Keratinocyte (primary cell): ENCODE results near the gene PEX10. TPM values are rescaled to one million over a fixed set of nuclear protein-coding genes. Genes with fewer than 3 reads are reported as not detected.

Source experiments
- DNase-seq: peaks from one replicate; pipeline ENCODE4 v3.0.0-alpha.2; 2011; ENCODE audit warnings: low read depth, missing footprints, low spot score
- FAIRE-seq: peaks from 2 replicates; lab custom pipeline; 2011; peaks lifted over from hg19 to GRCh38; lab: Jason Lieb, UNC
- H2AFZ ChIP-seq: 2 replicates; pipeline ENCODE4 v1.6.0; 2012; ENCODE audit warnings: low read length, control low read depth, inconsistent platforms; ENCODE audit not compliant: control insufficient read depth
- H3K27ac ChIP-seq: 2 replicates; pipeline ENCODE4 v1.5.1; 2011; ENCODE audit warnings: low read length; ENCODE audit not compliant: control insufficient read depth, insufficient read depth
- H3K27me3 ChIP-seq: 3 replicates; pipeline ENCODE4 v1.6.0; 2011; ENCODE audit warnings: low read length; ENCODE audit not compliant: control insufficient read depth, insufficient read depth; ENCODE audit errors: extremely low read depth
- H3K36me3 ChIP-seq, 2 experiments: 2 replicates in 1 of 2; 3 replicates in 1 of 2; pipeline ENCODE4 v1.5.1; 2011; ENCODE audit warnings: low read length in 2 of 2, mild to moderate bottlenecking in 1 of 2; ENCODE audit not compliant: control insufficient read depth in 2 of 2, insufficient read depth in 2 of 2; ENCODE audit errors: extremely low read depth in 1 of 2
- H3K4me1 ChIP-seq: 3 replicates; pipeline ENCODE4 v1.5.1; 2011; ENCODE audit warnings: low read length; ENCODE audit not compliant: control insufficient read depth, insufficient read depth; ENCODE audit errors: extremely low read depth
- H3K4me2 ChIP-seq: 3 replicates; pipeline ENCODE4 v1.6.0; 2011; ENCODE audit warnings: low read depth, low read length; ENCODE audit not compliant: control insufficient read depth, insufficient read depth; ENCODE audit errors: extremely low read depth
- H3K4me3 ChIP-seq, 3 experiments: fragments of 200-600 bp in 1 of 3; sonication (generic) in 1 of 3; 2 replicates in 2 of 3; 3 replicates in 1 of 3; pipeline ENCODE4 v1.5.1; 2011 to 2016; ENCODE audit warnings: low read length in 3 of 3, mild to moderate bottlenecking in 3 of 3, control low read depth in 2 of 3, inconsistent platforms in 1 of 3, low read depth in 1 of 3, mixed read lengths in 1 of 3, mixed run types in 1 of 3, moderate library complexity in 1 of 3; ENCODE audit not compliant: control insufficient read depth in 2 of 3, insufficient read depth in 2 of 3; ENCODE audit errors: extremely low read depth in 1 of 3
- H3K79me2 ChIP-seq: 2 replicates; pipeline ENCODE4 v1.6.0; 2012; ENCODE audit warnings: low read length; ENCODE audit not compliant: control insufficient read depth, insufficient read depth
- H3K9ac ChIP-seq: 3 replicates; pipeline ENCODE4 v1.6.0; 2011; ENCODE audit warnings: low read length; ENCODE audit not compliant: control insufficient read depth, insufficient read depth; ENCODE audit errors: extremely low read depth
- H3K9me1 ChIP-seq: 3 replicates; pipeline ENCODE4 v1.6.0; 2011; ENCODE audit warnings: low read length; ENCODE audit not compliant: control insufficient read depth, insufficient read depth; ENCODE audit errors: extremely low read depth
- H3K9me3 ChIP-seq: 2 replicates; pipeline ENCODE4 v1.5.1; 2012; ENCODE audit warnings: low read depth, low read length; ENCODE audit not compliant: control insufficient read depth
- H4K20me1 ChIP-seq: 3 replicates; pipeline ENCODE4 v1.6.0; 2011; ENCODE audit warnings: low read length; ENCODE audit not compliant: control insufficient read depth, insufficient read depth; ENCODE audit errors: extremely low read depth
- EZH2 ChIP-seq: IDR thresholded peaks from one replicate; pipeline ENCODE4 v1.6.1; 2012; ENCODE audit warnings: inconsistent platforms, mild to moderate bottlenecking, low read length, moderate library complexity
- dilution Hi-C: fragments of 300-500 bp; cut with MboI; formaldehyde crosslinking; loops from one replicate; pipeline ENCODE4 v1.7.0; 2020; ENCODE audit warnings: low sequenced_read_pairs; ENCODE audit not compliant: extremely low pct_ligation_motif_present
- polyA plus RNA-seq, 5 experiments: library from polyadenylated mRNA; depleted of rRNA in 3 of 5; stranded (reverse) in 3 of 5; stranded (forward) in 1 of 5; unstranded in 1 of 5; fragments of >200 nt; gene quantifications; 1 replicate in 1 of 5; 2 replicates in 3 of 5; 3 replicates in 1 of 5; pipeline versions ENCODE4 v1.2.1 to v1.2.3, GENCODE V29; 2011 to 2012; ENCODE audit warnings: missing spikeins in 2 of 5, low read depth in 1 of 5, low replicate concordance in 1 of 5
- TF ChIP-seq, protein P1 (sequence below), 3 experiments: IDR thresholded peaks in 1 of 3; conservative IDR thresholded peaks in 1 of 3; optimal IDR thresholded peaks in 1 of 3; 2 replicates in 2 of 3; 3 replicates in 1 of 3; pipeline versions ENCODE3 to v1.5.1; 2011; ENCODE audit warnings: low read length in 3 of 3, mild to moderate bottlenecking in 3 of 3, moderate library complexity in 2 of 3, control low read depth in 1 of 3, inconsistent platforms in 1 of 3; ENCODE audit not compliant: insufficient read depth in 2 of 3; ENCODE audit errors: extremely low read depth in 1 of 3

Gene PEX10
- polyA plus RNA-seq, 1 donor (not counting 4 experiments of a cell fraction or from before 2014, with no cell fraction given): 13.8 TPM

DNA sequence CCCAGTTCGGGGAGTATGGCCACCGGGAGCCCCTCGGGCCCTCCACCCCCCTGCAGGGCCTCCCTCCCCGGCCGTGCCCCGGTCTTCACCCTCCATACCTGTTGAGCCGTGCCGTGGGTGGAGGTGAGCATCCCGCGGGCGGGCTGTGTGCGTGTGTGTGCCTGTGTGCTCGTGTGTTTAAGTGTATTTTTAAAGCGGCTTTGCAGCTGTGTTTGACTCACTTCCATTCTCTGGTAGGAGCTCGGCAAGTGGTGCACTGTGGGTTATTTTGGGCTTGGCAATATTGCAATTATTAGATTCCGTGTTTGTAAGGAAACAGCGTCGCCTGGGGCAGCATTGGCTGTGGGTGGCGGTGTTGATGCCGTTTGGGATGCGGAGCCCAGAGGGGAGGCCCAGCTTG is 43.4 kb upstream of the PEX10 start:
- TF ChIP-seq, protein P1, sequence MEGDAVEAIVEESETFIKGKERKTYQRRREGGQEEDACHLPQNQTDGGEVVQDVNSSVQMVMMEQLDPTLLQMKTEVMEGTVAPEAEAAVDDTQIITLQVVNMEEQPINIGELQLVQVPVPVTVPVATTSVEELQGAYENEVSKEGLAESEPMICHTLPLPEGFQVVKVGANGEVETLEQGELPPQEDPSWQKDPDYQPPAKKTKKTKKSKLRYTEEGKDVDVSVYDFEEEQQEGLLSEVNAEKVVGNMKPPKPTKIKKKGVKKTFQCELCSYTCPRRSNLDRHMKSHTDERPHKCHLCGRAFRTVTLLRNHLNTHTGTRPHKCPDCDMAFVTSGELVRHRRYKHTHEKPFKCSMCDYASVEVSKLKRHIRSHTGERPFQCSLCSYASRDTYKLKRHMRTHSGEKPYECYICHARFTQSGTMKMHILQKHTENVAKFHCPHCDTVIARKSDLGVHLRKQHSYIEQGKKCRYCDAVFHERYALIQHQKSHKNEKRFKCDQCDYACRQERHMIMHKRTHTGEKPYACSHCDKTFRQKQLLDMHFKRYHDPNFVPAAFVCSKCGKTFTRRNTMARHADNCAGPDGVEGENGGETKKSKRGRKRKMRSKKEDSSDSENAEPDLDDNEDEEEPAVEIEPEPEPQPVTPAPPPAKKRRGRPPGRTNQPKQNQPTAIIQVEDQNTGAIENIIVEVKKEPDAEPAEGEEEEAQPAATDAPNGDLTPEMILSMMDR (optimal IDR thresholded peaks at IDR 0.05 in 1 of 3, IDR thresholded peaks at IDR 0.05 in 1 of 3, conservative IDR thresholded peaks at IDR 0.05 in 1 of 3; ENCODE audit: extremely low read depth in 1 of 3, insufficient read depth in 2 of 3, low read length in 3 of 3): no peak
- TF ChIP-seq EZH2: no peak
- dilution Hi-C loops: no loop called here
- DNase-seq (no peak), FAIRE-seq (peak; percentile 87)
- peaks cover 3% of the 10 kb centered on the region for H3K9me1 ChIP-seq
- H3K27ac ChIP-seq: no peak overlapping the region
- no peak overlapping the region for H2AFZ ChIP-seq
- peaks cover 49% of the 10 kb centered on the region for H3K4me1 ChIP-seq
- H3K4me3 ChIP-seq: no peak overlapping the region
- H3K9me3 ChIP-seq: no peaks in the 10 kb centered on the region
- peaks cover 3 to 11% of the 10 kb centered on the region in 2 experiments for H3K36me3 ChIP-seq
- no peak overlapping the region for H3K9ac ChIP-seq
- peak overlapping the region; percentile 3 for H3K4me2 ChIP-seq
- H4K20me1 ChIP-seq: peaks cover 28% of the 10 kb centered on the region
- H3K79me2 ChIP-seq: peaks cover 93% of the 10 kb centered on the region
- no peaks in the 10 kb centered on the region for H3K27me3 ChIP-seq

DNA sequence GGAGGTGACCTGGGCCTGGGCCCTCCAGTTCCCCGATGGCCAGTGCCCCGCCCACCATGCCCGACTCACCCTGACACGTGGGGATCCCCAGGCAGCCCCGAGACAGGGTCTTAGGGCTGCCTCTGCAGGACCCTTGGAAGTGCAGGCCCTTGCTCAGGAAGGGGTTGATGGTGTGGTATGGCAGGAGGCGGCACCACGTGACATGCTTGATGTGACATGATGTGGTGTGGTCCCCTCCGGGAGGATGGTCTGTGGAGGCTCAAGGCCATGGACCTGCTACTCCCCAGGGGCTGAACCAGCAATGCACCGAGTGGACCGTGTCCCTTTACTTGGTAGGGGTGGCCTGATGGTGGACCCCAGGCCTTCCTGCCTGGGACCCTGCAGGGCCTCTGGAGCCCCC is 41.9 kb upstream of the PEX10 start:
- peaks cover 3% of the 10 kb centered on the region for H3K9me1 ChIP-seq
- dilution Hi-C loops: no loop called here
- H3K36me3 ChIP-seq: peaks cover 3 to 11% of the 10 kb centered on the region in 2 experiments
- no peak overlapping the region for H3K4me3 ChIP-seq
- no peak overlapping the region for H3K27ac ChIP-seq
- H3K9me3 ChIP-seq: no peaks in the 10 kb centered on the region
- DNase-seq (no peak), FAIRE-seq (no peak)
- H3K4me2 ChIP-seq: no peak overlapping the region
- no peaks in the 10 kb centered on the region for H3K27me3 ChIP-seq
- no peak overlapping the region for H2AFZ ChIP-seq
- peaks cover 57% of the 10 kb centered on the region for H3K4me1 ChIP-seq
- TF ChIP-seq, protein P1 (optimal IDR thresholded peaks at IDR 0.05 in 1 of 3, IDR thresholded peaks at IDR 0.05 in 1 of 3, conservative IDR thresholded peaks at IDR 0.05 in 1 of 3; ENCODE audit: extremely low read depth in 1 of 3, insufficient read depth in 2 of 3, low read length in 3 of 3): no peak
- TF ChIP-seq EZH2: no peak
- H3K9ac ChIP-seq: no peak overlapping the region
- peaks cover 13% of the 10 kb centered on the region for H4K20me1 ChIP-seq
- peaks cover 90% of the 10 kb centered on the region for H3K79me2 ChIP-seq
